ENCODE results near the gene REG3G. TPM values are rescaled to one million over a fixed set of nuclear protein-coding genes. Genes with fewer than 3 reads are reported as not detected.

The REG3G gene
- total RNA-seq, 2 experiments from 2014 or later: not detected

DNA sequence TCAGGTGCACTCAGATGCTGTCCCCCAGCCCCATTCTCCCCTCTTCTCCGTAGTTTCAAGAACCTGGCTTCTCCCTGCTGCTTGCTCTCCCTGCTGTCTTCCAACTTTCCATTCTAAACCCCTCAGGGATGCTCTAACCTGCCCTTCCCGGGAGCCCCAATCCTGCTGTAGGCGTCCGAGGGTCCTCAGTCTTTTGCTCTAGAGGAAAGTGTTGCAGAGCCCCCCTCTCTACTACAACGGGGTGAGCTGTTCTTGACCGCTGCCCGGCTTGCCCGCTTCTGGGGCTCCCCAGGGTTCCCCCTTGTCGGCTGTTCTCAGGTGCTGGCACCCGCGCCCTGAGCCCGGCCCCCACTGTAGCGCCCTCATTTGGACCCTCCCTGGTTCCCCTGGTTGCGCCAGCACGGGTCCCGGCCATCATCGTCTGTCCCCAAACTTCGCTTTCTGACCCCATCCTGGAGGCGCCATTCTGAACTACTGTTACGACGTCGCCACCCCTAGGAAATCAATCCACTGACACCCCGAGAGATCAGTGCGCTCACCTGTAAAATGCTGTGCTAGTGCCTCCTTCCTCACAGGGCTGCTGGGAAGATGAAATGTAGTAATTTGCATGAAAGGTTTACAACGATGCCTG lies 31.9 kb upstream of the REG3G start:
- peaks cover 2% of the 10 kb centered on the region for H3K36me3 Mint-ChIP-seq (ENCODE audit: low read depth)
- no peaks in the 10 kb centered on the region for H3K4me1 Mint-ChIP-seq (ENCODE audit: low read depth)
- peaks cover 5% of the 10 kb centered on the region for H3K9me3 Mint-ChIP-seq
- H3K4me3 Mint-ChIP-seq: no peak overlapping the region
- intact Hi-C loops (cut with micrococcal nuclease): no loop called here
- H3K27ac Mint-ChIP-seq: no peak overlapping the region
- DNase-seq: no peak
- peaks cover 29% of the 10 kb centered on the region for H3K27me3 Mint-ChIP-seq (ENCODE audit: low read depth)
- CTCF ChIA-PET: no interaction called here

DNA sequence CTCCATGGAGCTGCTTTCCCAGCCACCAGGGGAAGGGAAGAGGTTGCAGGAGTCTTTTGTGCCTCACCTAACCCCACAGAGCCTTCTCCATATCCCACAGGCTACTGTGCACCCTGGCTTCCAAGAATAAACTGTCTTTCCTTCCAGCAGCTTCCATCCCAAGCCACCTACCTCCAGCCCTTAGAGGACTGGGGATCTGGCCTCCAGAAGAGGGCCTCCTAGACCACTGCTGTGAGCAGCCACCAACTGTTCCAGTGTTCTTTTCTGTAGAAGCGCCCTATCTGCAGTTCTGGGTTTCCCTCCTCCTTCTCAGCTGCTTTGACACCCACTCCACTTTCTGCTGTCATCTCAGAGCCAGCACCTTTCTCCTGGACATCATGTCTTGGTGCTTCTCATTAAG lies 30.7 kb upstream of the REG3G start:
- no peak overlapping the region for H3K4me3 Mint-ChIP-seq
- H3K4me1 Mint-ChIP-seq (ENCODE audit: low read depth): no peaks in the 10 kb centered on the region
- H3K27ac Mint-ChIP-seq: no peak overlapping the region
- intact Hi-C loops (cut with micrococcal nuclease): no loop called here
- H3K36me3 Mint-ChIP-seq (ENCODE audit: low read depth): peaks cover 2% of the 10 kb centered on the region
- peaks cover 5% of the 10 kb centered on the region for H3K9me3 Mint-ChIP-seq
- peaks cover 29% of the 10 kb centered on the region for H3K27me3 Mint-ChIP-seq (ENCODE audit: low read depth)
- CTCF ChIA-PET: no interaction called here
- no peak for DNase-seq

DNA sequence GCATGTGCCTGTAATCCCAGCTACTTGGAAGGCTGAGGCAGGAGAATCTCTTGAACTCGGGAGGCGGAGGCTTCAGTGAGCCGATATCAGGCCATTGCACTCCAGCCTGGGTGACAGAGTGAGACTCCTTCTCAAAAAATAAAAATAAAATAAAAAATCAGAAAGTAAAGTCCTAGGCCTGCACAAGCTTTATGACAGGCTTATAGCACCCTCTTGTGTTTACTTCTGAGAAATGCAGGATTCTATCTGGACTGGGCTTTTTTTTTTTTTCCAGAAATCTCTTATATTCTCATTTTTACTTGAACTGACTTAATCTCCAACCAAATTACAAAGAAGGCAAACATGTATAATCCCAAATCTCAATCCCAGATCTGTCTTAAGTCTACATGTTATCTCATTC lies 26.1 kb upstream of the REG3G start:
- Mint-ChIP-seq H3K27ac (no peak overlapping the region), H3K27me3 (ENCODE audit: low read depth) (peaks cover 10% of the 10 kb centered on the region), H3K4me1 (ENCODE audit: low read depth) (no peaks in the 10 kb centered on the region), H3K9me3 (peaks cover 2% of the 10 kb centered on the region), H3K4me3 (no peak overlapping the region), H3K36me3 (ENCODE audit: low read depth) (no peaks in the 10 kb centered on the region)
- intact Hi-C loops (cut with micrococcal nuclease): no loop called here
- CTCF ChIA-PET: interaction anchor here (0.6 kb wide), 1 partner anchor 1869 kb away, joined by 3 read pairs; no protein-coding TSS in a partner anchor
- no peak for DNase-seq

DNA sequence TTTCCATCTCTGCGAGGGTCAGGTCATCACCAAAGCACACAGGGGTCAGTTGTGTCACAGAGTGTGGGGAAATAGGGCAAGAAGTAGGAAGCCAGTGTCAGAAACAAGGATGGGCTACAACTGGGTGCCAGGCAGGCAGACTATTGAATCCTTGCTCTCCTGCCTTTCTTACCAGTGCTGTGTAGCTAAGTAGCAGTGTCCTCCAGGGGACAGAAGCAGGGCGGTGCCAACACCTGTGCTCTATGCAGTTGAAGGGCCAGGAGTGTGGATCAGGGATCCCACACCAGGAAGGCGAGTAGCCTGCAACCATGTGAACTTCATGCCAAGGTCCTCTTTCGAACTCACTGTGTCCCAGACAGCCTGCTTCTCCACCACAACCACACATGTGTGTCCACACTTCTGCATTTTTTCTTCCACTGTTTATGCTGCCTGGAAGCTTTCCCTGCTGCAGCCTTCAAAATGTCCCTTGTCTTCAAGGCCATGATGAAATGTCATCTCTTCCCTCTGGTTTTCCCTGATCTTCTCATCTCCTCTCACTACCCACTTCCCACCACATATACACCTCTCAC lies 25.4 kb upstream of the REG3G start:
- Mint-ChIP-seq H3K36me3 (ENCODE audit: low read depth) (no peaks in the 10 kb centered on the region), H3K27ac (no peak overlapping the region), H3K4me1 (ENCODE audit: low read depth) (no peaks in the 10 kb centered on the region), H3K4me3 (no peak overlapping the region), H3K27me3 (ENCODE audit: low read depth) (peaks cover 3% of the 10 kb centered on the region), H3K9me3 (peaks cover 2% of the 10 kb centered on the region)
- CTCF ChIA-PET: interaction anchor here (0.6 kb wide), 1 partner anchor 1870 kb away, joined by 3 read pairs; no protein-coding TSS in a partner anchor
- DNase-seq: no peak
- intact Hi-C loops (cut with micrococcal nuclease): no loop called here

DNA sequence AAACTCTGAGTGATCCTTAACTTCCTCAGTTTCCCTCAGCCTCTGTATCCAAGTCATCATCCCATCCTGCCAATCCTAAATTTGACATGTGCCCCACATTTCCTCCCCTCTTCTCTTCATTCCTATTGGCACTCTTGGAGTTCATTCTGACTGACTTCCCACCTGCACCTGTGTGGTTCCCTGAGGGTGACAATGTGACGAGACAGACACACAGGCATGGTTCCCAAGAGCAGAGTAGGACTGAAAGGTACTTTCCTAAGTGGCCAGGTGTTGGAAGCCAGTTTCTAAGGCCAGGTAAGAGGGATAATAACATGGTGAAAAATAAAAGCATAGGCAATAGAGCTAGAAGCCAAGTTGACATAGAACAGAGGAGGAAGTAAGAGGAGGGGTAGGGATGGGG lies 24.2 kb upstream of the REG3G start:
- Mint-ChIP-seq H3K4me3 (no peak overlapping the region), H3K9me3 (peaks cover 2% of the 10 kb centered on the region), H3K4me1 (ENCODE audit: low read depth) (no peaks in the 10 kb centered on the region), H3K36me3 (ENCODE audit: low read depth) (no peaks in the 10 kb centered on the region), H3K27ac (no peak overlapping the region), H3K27me3 (ENCODE audit: low read depth) (peaks cover 3% of the 10 kb centered on the region)
- DNase-seq: no peak
- intact Hi-C loops (cut with micrococcal nuclease): no loop called here
- CTCF ChIA-PET: no interaction called here

DNA sequence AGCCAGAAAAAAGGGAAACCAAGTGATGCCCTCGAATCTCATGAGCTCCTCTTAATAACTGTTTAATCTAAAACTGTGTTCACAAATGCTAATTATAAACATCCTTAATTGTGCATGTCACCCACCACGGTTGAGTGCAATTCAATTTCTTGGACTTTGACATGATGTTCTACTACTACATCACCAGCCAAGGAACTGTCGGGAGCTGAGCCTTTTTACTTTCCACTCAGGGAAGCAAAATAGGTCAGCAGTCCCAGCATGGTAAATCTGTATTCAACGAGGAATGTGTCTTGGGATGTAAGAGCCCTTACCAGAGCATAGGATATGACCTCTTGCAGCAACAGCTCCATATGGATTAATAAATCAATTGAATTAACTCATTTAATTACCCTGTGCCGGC lies 20.8 kb upstream of the REG3G start:
- Mint-ChIP-seq H3K27me3 (ENCODE audit: low read depth) (peaks cover 3% of the 10 kb centered on the region), H3K27ac (no peak overlapping the region), H3K36me3 (ENCODE audit: low read depth) (no peaks in the 10 kb centered on the region), H3K9me3 (peaks cover 2% of the 10 kb centered on the region), H3K4me3 (no peak overlapping the region), H3K4me1 (ENCODE audit: low read depth) (no peaks in the 10 kb centered on the region)
- intact Hi-C loops (cut with micrococcal nuclease): no loop called here
- no peak for DNase-seq
- CTCF ChIA-PET: interaction anchor here (0.7 kb wide), 1 partner anchor 14 kb away, joined by 3 read pairs; no protein-coding TSS in a partner anchor

DNA sequence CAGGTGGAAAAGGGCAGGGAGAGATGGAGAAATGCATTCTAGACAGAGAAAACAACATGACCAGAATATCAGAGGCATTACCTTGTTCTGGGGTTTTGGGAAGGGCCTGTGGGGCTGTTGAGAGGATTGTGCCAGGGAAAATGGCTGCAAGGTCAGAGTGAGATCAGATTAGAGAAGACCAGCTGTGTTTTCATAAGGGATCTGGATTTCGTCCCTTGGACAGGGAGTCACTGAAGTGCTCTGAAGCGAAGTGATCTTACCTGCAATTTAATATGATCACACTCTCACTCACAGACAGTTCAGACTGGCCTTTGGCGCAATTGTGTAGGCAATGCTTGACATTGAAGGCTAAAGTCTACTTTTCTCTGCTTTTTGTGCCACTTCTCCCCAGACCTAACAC lies 20.3 kb upstream of the REG3G start:
- CTCF ChIA-PET: no interaction called here
- no peaks in the 10 kb centered on the region for H3K4me1 Mint-ChIP-seq (ENCODE audit: low read depth)
- no peak overlapping the region for H3K27ac Mint-ChIP-seq
- H3K36me3 Mint-ChIP-seq (ENCODE audit: low read depth): no peaks in the 10 kb centered on the region
- no peak overlapping the region for H3K4me3 Mint-ChIP-seq
- peaks cover 3% of the 10 kb centered on the region for H3K27me3 Mint-ChIP-seq (ENCODE audit: low read depth)
- H3K9me3 Mint-ChIP-seq: peaks cover 2% of the 10 kb centered on the region
- intact Hi-C loops (cut with micrococcal nuclease): no loop called here
- no peak for DNase-seq

DNA sequence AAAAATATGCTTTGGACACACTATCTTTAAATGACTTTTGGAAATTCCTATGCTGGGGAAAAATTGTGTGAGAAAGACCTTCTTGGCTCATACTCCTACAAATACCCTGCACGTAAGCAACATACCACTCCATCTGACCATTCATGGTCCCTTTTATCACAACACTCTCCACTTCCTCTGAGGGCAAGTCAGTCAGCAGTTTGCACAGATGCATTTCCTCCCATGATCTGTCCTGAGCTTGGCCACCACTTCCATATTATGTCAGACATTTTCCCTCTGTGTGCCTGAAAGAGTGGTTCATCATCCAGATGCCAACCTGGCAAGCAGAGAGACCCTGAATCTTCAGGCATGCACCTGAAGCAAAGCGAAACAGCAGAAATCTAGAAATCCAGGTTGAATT lies 16.1 kb upstream of the REG3G start:
- no peaks in the 10 kb centered on the region for H3K4me1 Mint-ChIP-seq (ENCODE audit: low read depth)
- peaks cover 2% of the 10 kb centered on the region for H3K9me3 Mint-ChIP-seq
- intact Hi-C loops (cut with micrococcal nuclease): no loop called here
- H3K4me3 Mint-ChIP-seq: no peak overlapping the region
- H3K27ac Mint-ChIP-seq: no peak overlapping the region
- no peak for DNase-seq
- no peaks in the 10 kb centered on the region for H3K36me3 Mint-ChIP-seq (ENCODE audit: low read depth)
- no peaks in the 10 kb centered on the region for H3K27me3 Mint-ChIP-seq (ENCODE audit: low read depth)
- CTCF ChIA-PET: no interaction called here

DNA sequence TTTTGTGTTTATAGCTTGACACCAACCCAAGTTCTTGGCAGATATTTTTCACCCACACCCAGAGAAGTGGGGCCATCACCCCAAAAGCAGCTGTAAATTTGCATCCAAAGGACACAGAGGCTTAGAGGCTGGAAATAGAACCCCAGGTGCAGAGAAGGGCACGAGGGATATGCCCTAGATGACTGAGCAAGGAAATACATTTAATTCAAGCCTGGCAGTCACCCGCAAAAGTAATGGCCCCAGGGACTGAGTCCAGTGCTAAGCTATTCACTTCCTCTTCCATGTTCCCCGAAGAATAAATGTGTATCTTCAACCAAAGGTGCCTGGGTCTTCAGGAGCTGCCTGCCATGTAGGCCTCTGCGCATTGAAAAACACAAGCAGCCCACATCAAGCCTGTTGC lies 14.0 kb upstream of the REG3G start:
- DNase-seq: no peak
- no peaks in the 10 kb centered on the region for H3K36me3 Mint-ChIP-seq (ENCODE audit: low read depth)
- H3K4me1 Mint-ChIP-seq (ENCODE audit: low read depth): no peaks in the 10 kb centered on the region

DNA sequence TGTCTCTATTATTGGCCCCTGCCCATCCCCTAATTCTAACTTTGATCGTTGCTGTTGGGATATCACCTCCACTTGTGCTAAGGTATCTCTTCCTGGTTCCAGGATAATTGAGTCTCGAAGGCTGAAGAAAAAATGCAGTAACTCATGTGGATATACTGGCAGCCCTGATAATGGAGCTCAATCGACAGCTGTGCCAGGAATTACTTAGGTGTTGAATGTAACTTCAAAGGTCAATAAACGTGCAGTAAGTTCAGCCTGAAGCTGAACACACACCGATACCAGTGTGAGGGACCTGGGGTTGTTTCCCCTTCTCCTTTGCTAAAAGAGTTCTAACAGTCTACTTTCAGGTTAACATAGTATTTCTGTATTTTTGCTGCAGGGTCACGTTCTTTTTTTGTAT lies 11.9 kb upstream of the REG3G start:
- Mint-ChIP-seq H3K9me3 (peaks cover 2% of the 10 kb centered on the region), H3K4me1 (ENCODE audit: low read depth) (no peaks in the 10 kb centered on the region), H3K27ac (no peak overlapping the region), H3K4me3 (no peak overlapping the region), H3K27me3 (ENCODE audit: low read depth) (no peaks in the 10 kb centered on the region), H3K36me3 (ENCODE audit: low read depth) (no peaks in the 10 kb centered on the region)
- DNase-seq: no peak
- intact Hi-C loops (cut with micrococcal nuclease): no loop called here
- CTCF ChIA-PET: no interaction called here

More for the DNA sequence above, 14.0 kb upstream of the REG3G start:
- H3K27me3 Mint-ChIP-seq (ENCODE audit: low read depth): no peaks in the 10 kb centered on the region
- H3K4me3 Mint-ChIP-seq: no peak overlapping the region
- CTCF ChIA-PET: no interaction called here
- peaks cover 2% of the 10 kb centered on the region for H3K9me3 Mint-ChIP-seq
- no peak overlapping the region for H3K27ac Mint-ChIP-seq
- intact Hi-C loops (cut with micrococcal nuclease): no loop called here

DNA sequence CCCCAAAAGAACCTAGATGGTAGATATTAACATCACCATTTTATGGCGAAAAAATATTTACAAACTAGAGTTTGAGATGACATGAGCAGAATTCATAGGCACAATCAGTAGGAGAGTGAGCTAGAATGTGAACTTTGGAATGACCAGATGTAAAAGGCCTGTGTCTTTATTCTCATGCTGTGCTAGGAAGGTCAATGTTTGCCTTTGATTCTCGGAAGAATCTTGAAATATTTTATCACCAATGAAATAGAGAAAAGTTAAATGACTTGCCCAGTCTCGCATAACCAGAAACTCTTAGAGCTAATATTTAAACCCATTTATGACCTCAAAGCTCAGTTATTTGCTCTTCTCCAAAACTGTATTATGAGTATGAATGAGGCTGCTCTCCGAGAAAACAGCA lies 9.2 kb upstream of the REG3G start:
- H3K4me1 Mint-ChIP-seq (ENCODE audit: low read depth): no peaks in the 10 kb centered on the region
- peaks cover 2% of the 10 kb centered on the region for H3K9me3 Mint-ChIP-seq
- H3K4me3 Mint-ChIP-seq: no peak overlapping the region
- H3K36me3 Mint-ChIP-seq (ENCODE audit: low read depth): no peaks in the 10 kb centered on the region
- intact Hi-C loops (cut with micrococcal nuclease): no loop called here
- DNase-seq: no peak
- H3K27ac Mint-ChIP-seq: no peak overlapping the region
- no peaks in the 10 kb centered on the region for H3K27me3 Mint-ChIP-seq (ENCODE audit: low read depth)
- CTCF ChIA-PET: no interaction called here

DNA sequence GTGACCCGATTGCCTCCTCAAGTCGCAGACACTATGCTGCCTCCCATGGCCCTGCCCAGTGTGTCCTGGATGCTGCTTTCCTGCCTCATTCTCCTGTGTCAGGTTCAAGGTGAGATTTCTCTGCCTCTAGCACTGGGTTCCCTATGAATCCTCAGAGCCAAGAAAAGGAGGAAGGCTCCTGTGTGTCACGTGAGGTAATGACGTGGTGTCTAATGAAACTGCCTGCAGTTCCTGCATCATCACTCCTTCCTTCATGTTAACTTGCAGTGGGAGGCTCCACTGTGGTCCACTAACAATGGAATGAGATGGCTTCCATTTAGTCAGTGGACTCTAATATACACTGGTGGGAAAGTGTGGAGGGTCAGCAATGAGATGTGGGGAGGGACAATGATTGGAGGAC lies 559 bp downstream of the REG3G start:
- Mint-ChIP-seq H3K27me3 (ENCODE audit: low read depth) (no peaks in the 10 kb centered on the region), H3K4me3 (no peak overlapping the region), H3K36me3 (ENCODE audit: low read depth) (no peaks in the 10 kb centered on the region), H3K27ac (no peak overlapping the region), H3K4me1 (ENCODE audit: low read depth) (no peaks in the 10 kb centered on the region), H3K9me3 (peaks cover 4% of the 10 kb centered on the region)
- CTCF ChIA-PET: no interaction called here
- DNase-seq: no peak
- intact Hi-C loops (cut with micrococcal nuclease): no loop called here

DNA sequence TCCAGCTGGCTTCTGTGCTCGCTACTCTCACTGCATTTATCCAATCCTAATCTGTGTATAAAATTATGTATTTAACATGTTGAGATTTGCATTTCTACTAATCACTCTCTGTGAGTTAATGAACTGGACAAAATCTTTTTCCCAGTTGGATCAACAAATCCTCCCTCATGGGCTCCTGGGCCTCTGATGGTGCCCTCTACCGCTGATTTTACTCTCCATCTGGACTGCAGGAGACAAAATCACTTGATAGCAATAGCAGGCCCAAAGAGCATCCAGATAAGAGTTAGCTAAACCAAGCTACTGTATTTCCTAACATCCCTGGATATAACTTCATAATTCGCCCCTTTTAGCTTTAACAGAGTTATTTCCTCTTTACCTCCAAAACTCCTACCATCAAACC lies 14.4 kb downstream of the REG3G start:
- no peak for DNase-seq
- intact Hi-C loops (cut with micrococcal nuclease): no loop called here
- Mint-ChIP-seq H3K4me3 (no peak overlapping the region), H3K4me1 (ENCODE audit: low read depth) (no peaks in the 10 kb centered on the region), H3K27me3 (ENCODE audit: low read depth) (no peaks in the 10 kb centered on the region), H3K27ac (no peak overlapping the region), H3K36me3 (ENCODE audit: low read depth) (no peaks in the 10 kb centered on the region), H3K9me3 (peaks cover 1% of the 10 kb centered on the region)
- CTCF ChIA-PET: no interaction called here
